PC-9 (cell line): Measurements from ENCODE around the gene PLK2. TPM values are rescaled to one million over a fixed set of nuclear protein-coding genes. Genes with fewer than 3 reads are reported as not detected.

ENCODE experiments used
- BruUV-seq: library from RNA; stranded (reverse); fragments of 400-500 nt; replicated peaks from 2 replicates; lab custom pipeline; 2021; lab: Mats Ljungman, UMichigan
- CTCF ChIA-PET: fragments of 300-600 bp; sonication (Branson Sonifier 250); formaldehyde crosslinking; loops from one replicate; lab custom pipeline; 2022; ENCODE audit warnings: antibody characterized with exemption; lab: Charles Lee
- POLR2A ChIA-PET: fragments of 300-600 bp; sonication (Branson Sonifier 250); formaldehyde crosslinking; loops from one replicate; lab custom pipeline; 2022; ENCODE audit warnings: antibody characterized with exemption; ENCODE audit not compliant: unreplicated experiment; lab: Charles Lee
- DNase-seq, 2 experiments: peaks; one replicate each; pipeline versions ENCODE4 v3.0.0 to v3.0.0-alpha.2; 2015 to 2022; ENCODE audit warnings: mixed read lengths in 1 of 2
- H2AFZ ChIP-seq: fragments of 200-600 bp; sonication (generic); 2 replicates; pipeline ENCODE4 v1.8.1; 2017; ENCODE audit warnings: antibody characterized with exemption
- H3F3A ChIP-seq: fragments of 200-600 bp; sonication (generic); 2 replicates; pipeline ENCODE4 v1.8.1; 2017; ENCODE audit warnings: antibody characterized with exemption, mild to moderate bottlenecking, low read depth; ENCODE audit not compliant: insufficient read depth
- H3K27ac ChIP-seq: fragments of 200-600 bp; sonication (generic); 2 replicates; pipeline ENCODE4 v1.6.1; 2016; ENCODE audit warnings: mixed run types
- H3K27me3 ChIP-seq: fragments of 200-600 bp; sonication (generic); 2 replicates; pipeline ENCODE4 v1.6.1; 2016; ENCODE audit warnings: low read depth, mixed run types; ENCODE audit not compliant: insufficient read depth
- H3K36me3 ChIP-seq: fragments of 200-600 bp; sonication (generic); 2 replicates; pipeline ENCODE4 v1.6.1; 2016; ENCODE audit warnings: low read depth, mixed run types
- H3K4me1 ChIP-seq: fragments of 200-600 bp; sonication (generic); replicated peaks from 2 replicates; pipeline ENCODE4 v1.6.1; 2016; ENCODE audit warnings: mixed run types; ENCODE audit not compliant: insufficient read depth
- H3K4me2 ChIP-seq: fragments of 200-600 bp; sonication (generic); 2 replicates; pipeline ENCODE4 v1.6.1; 2017; ENCODE audit warnings: mixed run types
- H3K4me3 ChIP-seq: fragments of 200-600 bp; sonication (generic); 2 replicates; pipeline ENCODE4 v1.6.1; 2016; ENCODE audit warnings: mixed run types
- H3K79me2 ChIP-seq: fragments of 200-600 bp; sonication (generic); 2 replicates; pipeline ENCODE4 v1.6.1; 2017; ENCODE audit warnings: low read depth, mixed run types
- H3K9me2 ChIP-seq: fragments of 200-600 bp; sonication (generic); 2 replicates; pipeline ENCODE4 v1.8.1; 2017; ENCODE audit warnings: mild to moderate bottlenecking; ENCODE audit not compliant: insufficient read depth
- H3K9me3 ChIP-seq: fragments of 200-600 bp; sonication (generic); 2 replicates; pipeline ENCODE4 v1.8.1; 2016; ENCODE audit warnings: low read depth; ENCODE audit not compliant: insufficient read depth
- H4K20me1 ChIP-seq: fragments of 200-600 bp; sonication (generic); 2 replicates; pipeline ENCODE4 v1.8.1; 2017; ENCODE audit not compliant: insufficient read depth
- EZH2 ChIP-seq: fragments of 200-600 bp; sonication (generic); IDR thresholded peaks from 2 replicates; pipeline ENCODE4 v1.8.0; 2017; ENCODE audit warnings: antibody characterized with exemption, low read depth
- intact Hi-C: fragments of 100-400 bp; cut with micrococcal nuclease; formaldehyde crosslinking; loops from one replicate; pipeline ENCODE4 v1.10.0; 2022; ENCODE audit not compliant: unreplicated experiment
- total RNA-seq: library from RNA; stranded (reverse); gene quantifications from 2 replicates; pipeline ENCODE4 v1.2.3, GENCODE V29; 2021
- TF ChIP-seq, protein P1 (sequence below): fragments of 200-600 bp; sonication (generic); conservative IDR thresholded peaks from 2 replicates; pipeline ENCODE4 v1.6.1; 2017; ENCODE audit warnings: mixed run types, antibody characterized with exemption, mild to moderate bottlenecking, moderate library complexity

PLK2 gene
- total RNA-seq, 1 experiment from 2014 or later, result 508 TPM

GRCh38 chr5:58412932-58413331, 47.0 kb downstream of the PLK2 start:
- no peak overlapping the region for H3K4me2 ChIP-seq
- no peaks in the 10 kb centered on the region for H3K36me3 ChIP-seq
- H3F3A ChIP-seq, result no peaks in the 10 kb centered on the region; the same call in 1 of the 2 replicates
- no peak for DNase-seq
- ChIA-PET POLR2A (no interaction called here), CTCF (interaction anchor here (0.6 kb wide), 1 partner anchor 260 kb away, joined by 3 read pairs; no protein-coding TSS in a partner anchor)
- H3K9me2 ChIP-seq, result no peaks in the 10 kb centered on the region
- no peak overlapping the region for H2AFZ ChIP-seq
- peaks cover 41% of the 10 kb centered on the region for H3K4me1 ChIP-seq
- H3K27me3 ChIP-seq, result no peaks in the 10 kb centered on the region
- intact Hi-C loops, result no loop called here
- H3K4me3 ChIP-seq, result no peak overlapping the region
- no peaks in the 10 kb centered on the region for H3K9me3 ChIP-seq
- no TSS peak for BruUV-seq
- no peaks in the 10 kb centered on the region for H3K79me2 ChIP-seq
- no peak overlapping the region for H3K27ac ChIP-seq
- no peak for TF ChIP-seq EZH2
- TF ChIP-seq, protein P1, sequence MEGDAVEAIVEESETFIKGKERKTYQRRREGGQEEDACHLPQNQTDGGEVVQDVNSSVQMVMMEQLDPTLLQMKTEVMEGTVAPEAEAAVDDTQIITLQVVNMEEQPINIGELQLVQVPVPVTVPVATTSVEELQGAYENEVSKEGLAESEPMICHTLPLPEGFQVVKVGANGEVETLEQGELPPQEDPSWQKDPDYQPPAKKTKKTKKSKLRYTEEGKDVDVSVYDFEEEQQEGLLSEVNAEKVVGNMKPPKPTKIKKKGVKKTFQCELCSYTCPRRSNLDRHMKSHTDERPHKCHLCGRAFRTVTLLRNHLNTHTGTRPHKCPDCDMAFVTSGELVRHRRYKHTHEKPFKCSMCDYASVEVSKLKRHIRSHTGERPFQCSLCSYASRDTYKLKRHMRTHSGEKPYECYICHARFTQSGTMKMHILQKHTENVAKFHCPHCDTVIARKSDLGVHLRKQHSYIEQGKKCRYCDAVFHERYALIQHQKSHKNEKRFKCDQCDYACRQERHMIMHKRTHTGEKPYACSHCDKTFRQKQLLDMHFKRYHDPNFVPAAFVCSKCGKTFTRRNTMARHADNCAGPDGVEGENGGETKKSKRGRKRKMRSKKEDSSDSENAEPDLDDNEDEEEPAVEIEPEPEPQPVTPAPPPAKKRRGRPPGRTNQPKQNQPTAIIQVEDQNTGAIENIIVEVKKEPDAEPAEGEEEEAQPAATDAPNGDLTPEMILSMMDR, result no peak
- no peaks in the 10 kb centered on the region for H4K20me1 ChIP-seq

DNA sequence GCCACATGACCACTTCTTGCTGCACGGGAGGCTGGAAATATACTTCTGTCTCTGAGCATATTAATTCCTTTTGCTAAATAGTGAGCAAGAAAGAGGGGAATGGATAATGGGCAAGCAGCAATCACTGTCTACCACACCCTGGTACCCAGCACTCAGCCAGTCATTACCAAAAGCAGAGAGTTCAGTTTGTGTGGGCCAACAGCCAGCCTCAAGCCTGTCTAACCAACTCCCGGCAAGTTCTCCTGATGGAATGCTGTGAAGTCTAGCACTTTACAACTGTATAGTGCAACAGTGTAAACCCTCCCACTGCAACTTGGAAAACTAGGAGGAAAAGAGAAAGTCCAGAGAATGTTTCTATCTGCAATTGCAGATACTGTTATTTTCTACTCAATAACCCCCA, 47.8 kb downstream of the PLK2 start:
- Histone ChIP-seq H3F3A (peaks cover 6% of the 10 kb centered on the region; the same call in 1 of the 2 replicates), H3K36me3 (no peaks in the 10 kb centered on the region), H3K4me3 (no peak overlapping the region), H4K20me1 (no peaks in the 10 kb centered on the region), H3K27ac (peak overlapping the region; percentile 87), H3K79me2 (no peaks in the 10 kb centered on the region), H3K4me1 (peaks cover 50% of the 10 kb centered on the region), H2AFZ (no peak overlapping the region), H3K9me2 (no peaks in the 10 kb centered on the region), H3K9me3 (no peaks in the 10 kb centered on the region), H3K4me2 (peak overlapping the region; percentile 50), H3K27me3 (no peaks in the 10 kb centered on the region)
- intact Hi-C loops, result no loop called here
- ChIA-PET CTCF (no interaction called here), POLR2A (no interaction called here)
- TF ChIP-seq EZH2, result no peak
- TF ChIP-seq, protein P1, result no peak
- DNase-seq, result no peak
- BruUV-seq, result no TSS peak

- peak in 1 of 2 experiments; percentile 88 for DNase-seq
- CTCF ChIA-PET, result no interaction called here
Measured at GRCh38 chr5:58411372-58411771, 48.5 kb downstream of the PLK2 start.

More at GRCh38 chr5:58411372-58411771, 48.5 kb downstream of the PLK2 start:
- Histone ChIP-seq H3K4me2 (peak overlapping the region; percentile 50), H3K4me1 (peaks cover 57% of the 10 kb centered on the region), H3K79me2 (no peaks in the 10 kb centered on the region), H3K9me2 (no peaks in the 10 kb centered on the region), H3F3A (peaks cover 13% of the 10 kb centered on the region; the same call in 1 of the 2 replicates), H3K27me3 (no peaks in the 10 kb centered on the region), H3K4me3 (no peak overlapping the region), H3K27ac (peak overlapping the region; percentile 87), H4K20me1 (no peaks in the 10 kb centered on the region), H3K36me3 (no peaks in the 10 kb centered on the region), H2AFZ (no peak overlapping the region), H3K9me3 (peaks cover 6% of the 10 kb centered on the region; the same call in 1 of the 2 replicates)
- POLR2A ChIA-PET, result interaction anchor here (1.3 kb wide), 1 partner anchor 151 kb away, joined by 11 read pairs; no protein-coding TSS in a partner anchor
- BruUV-seq, result no TSS peak
- intact Hi-C loops, result loop anchor here (1.0 kb wide), 3 partner anchors 38 to 223 kb away; no protein-coding TSS in a partner anchor
- TF ChIP-seq, protein P1, result no peak
